Tibial nerve (tissue), 3 donors: ENCODE measurements around the gene ZNF562.
"Not testable (repeated sequence)": the region's sequence is repeated elsewhere in the genome, so short reads cannot be mapped to it uniquely, and the experiment has no call there.

Experiments used
- CTCF ChIP-seq, 5 experiments: fragments of 200-600 bp in 3 of 5; fragments of 450-650 bp in 2 of 5; sonication (generic) in 3 of 5; IDR thresholded peaks; one replicate each; pipeline ENCODE4 v1.5.1; 2016 to 2019; ENCODE audit warnings: antibody characterized with exemption in 5 of 5, mild to moderate bottlenecking in 3 of 5, moderate library complexity in 2 of 5
- POLR2A ChIP-seq, 2 donors: fragments of 450-650 bp; IDR thresholded peaks; one replicate each; pipeline ENCODE4 v1.6.1; 2017; ENCODE audit warnings: antibody characterized with exemption in 2 of 2, mild to moderate bottlenecking in 2 of 2, moderate library complexity in 2 of 2

- not testable (repeated sequence) for TF ChIP-seq CTCF, POLR2A (IDR thresholded peaks at IDR 0.05)
Measured at GRCh38 chr19:9653066-9653555, 21.8 kb downstream of the ZNF562 start.
